Measurements from ENCODE around the gene FRMD4A. TPM values are rescaled to one million over a fixed set of nuclear protein-coding genes. Genes with fewer than 3 reads are reported as not detected.

FRMD4A gene
- total RNA-seq, 1 experiment from 2014 or later, result 19.6 TPM

GRCh38 chr10:13671904-13672303 lies 658.8 kb downstream of the FRMD4A start:
- peaks cover 8% of the 10 kb centered on the region; the same call in 1 of the 2 replicates for H3K4me1 ChIP-seq (ENCODE audit: insufficient read depth, low read length)
- H3K4ac ChIP-seq (ENCODE audit: low read depth, low read length), result no peak overlapping the region
- no peaks in the 10 kb centered on the region for H3K23me2 ChIP-seq (ENCODE audit: insufficient read length, low read depth, low read length, poor library complexity, severe bottlenecking)
- no peaks in the 10 kb centered on the region for H3K27me3 Mint-ChIP-seq (ENCODE audit: low read depth)
- no peak overlapping the region for H4K5ac ChIP-seq (ENCODE audit: insufficient read length, low read depth, low read length)
- no peak overlapping the region for H2BK15ac ChIP-seq (ENCODE audit: low read depth, low read length)
- no peak overlapping the region for H2AK5ac ChIP-seq (ENCODE audit: insufficient read length, low read length)
- no peak overlapping the region for H3K18ac ChIP-seq (ENCODE audit: insufficient read length, low read depth, low read length)
- no peaks in the 10 kb centered on the region for H3K9me3 Mint-ChIP-seq
- no peaks in the 10 kb centered on the region for H4K20me1 ChIP-seq (ENCODE audit: control insufficient read depth, insufficient read depth, insufficient read length)
- no peak for TF ChIP-seq CTCF (conservative IDR thresholded peaks at IDR 0.05)
- peak overlapping the region in 2 of 3 experiments; percentile 70 to 81; a peak in 3 of 7 replicates for H3K27ac Mint-ChIP-seq
- H2BK120ac ChIP-seq (ENCODE audit: low read depth, low read length, poor library complexity, severe bottlenecking), result no peak overlapping the region
- no peak overlapping the region for H2BK12ac ChIP-seq (ENCODE audit: insufficient read length, low read depth, low read length)
- H2BK5ac ChIP-seq (ENCODE audit: insufficient read length, low read length), result no peak overlapping the region
- H3K27ac ChIP-seq (ENCODE audit: insufficient read length, low read depth, low read length), result no peak overlapping the region
- no peak overlapping the region for H3T11ph ChIP-seq (ENCODE audit: low read length)
- no peaks in the 10 kb centered on the region for H3K27me3 ChIP-seq (ENCODE audit: insufficient read depth, low read length)
- no peak overlapping the region for H2BK20ac ChIP-seq (ENCODE audit: low read depth, low read length, poor library complexity, severe bottlenecking)
- no peak overlapping the region for H4K91ac ChIP-seq (ENCODE audit: insufficient read length, low read depth, low read length)
- no peak overlapping the region for H3K9ac ChIP-seq (ENCODE audit: extremely low read depth, insufficient read length, low read length)
- no CpG with 5 or more reads among the region's 10 CpGs for WGBS (ENCODE audit: extremely low coverage, insufficient read length, low lambda C conversion rate)
- DNase-seq, result no peak
- H3K9me3 ChIP-seq (ENCODE audit: control insufficient read depth, low read depth, low read length), result no peaks in the 10 kb centered on the region
- no peaks in the 10 kb centered on the region for H3K79me1 ChIP-seq (ENCODE audit: insufficient read depth, low read depth, low read length, poor library complexity, severe bottlenecking)
- no peak overlapping the region for H4K8ac ChIP-seq (replicated peaks; ENCODE audit: insufficient read length, low read depth, low read length)
- no peak overlapping the region for H3K4me2 ChIP-seq (ENCODE audit: insufficient read depth, insufficient read length, low read length)
- no peak overlapping the region for H3K14ac ChIP-seq (ENCODE audit: insufficient read depth, low read length)
- H3K4me3 Mint-ChIP-seq, result no peak overlapping the region
- H2AFZ ChIP-seq (ENCODE audit: low read length), result no peak overlapping the region
- no peak overlapping the region for H3K56ac ChIP-seq (ENCODE audit: insufficient read length, low read depth, low read length)
- H3K4me1 Mint-ChIP-seq, result peaks cover 35 to 40% of the 10 kb centered on the region in 2 experiments
- H3K36me3 Mint-ChIP-seq (ENCODE audit: insufficient read depth in 1 of 3, low read depth in 3 of 3), result peaks cover 10 to 28% (median 22%) of the 10 kb centered on the region in 3 experiments; a peak in 6 of 7 replicates
- no peak overlapping the region for H3K23ac ChIP-seq (ENCODE audit: insufficient read length, low read depth, low read length)
- H3K79me2 ChIP-seq (ENCODE audit: insufficient read depth, low read length), result no peaks in the 10 kb centered on the region

Measured in H9 (cell line).